ENCODE measurements around the gene AMBP.

AMBP gene

DNA sequence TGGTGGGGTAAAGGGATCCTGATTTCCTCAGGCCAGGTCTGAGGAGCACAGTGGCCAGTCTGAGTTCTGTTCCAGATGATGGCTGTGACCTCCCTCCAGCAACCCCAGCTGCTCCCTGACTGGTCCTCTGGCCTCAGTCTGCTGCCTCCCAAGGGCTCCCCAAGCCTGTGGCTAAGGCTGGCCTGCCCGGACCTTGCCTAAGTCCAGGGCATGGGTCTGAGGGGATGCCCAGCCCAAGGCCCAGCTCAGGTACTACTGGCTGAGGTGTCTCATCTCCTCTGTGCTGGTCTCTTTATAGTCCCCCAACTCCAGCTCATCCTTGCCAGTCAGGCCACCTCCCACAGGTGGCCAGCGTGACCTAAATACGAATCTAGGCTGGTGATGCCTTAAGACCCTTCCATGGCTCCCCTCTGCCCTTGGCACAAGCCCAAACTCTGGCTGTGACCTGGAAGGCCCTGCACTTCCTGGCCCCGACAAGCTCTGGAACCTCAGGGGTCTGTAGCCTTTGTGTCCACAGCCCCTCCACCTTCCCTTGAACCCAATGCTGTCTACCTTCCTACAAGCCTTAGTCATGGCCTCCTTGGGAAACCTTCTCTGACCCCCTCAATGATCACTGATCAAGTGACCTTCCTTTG is 11.2 kb upstream of the AMBP start:
- H3F3A ChIP-seq (ENCODE audit: control insufficient read depth, insufficient read depth): no peaks in the 10 kb centered on the region
- no peaks in the 10 kb centered on the region for H3K9me3 ChIP-seq (ENCODE audit: control insufficient read depth, insufficient read depth, low read length)
- H3K36me3 ChIP-seq (ENCODE audit: control insufficient read depth, low read length): no peaks in the 10 kb centered on the region
- TF ChIP-seq, protein P1, sequence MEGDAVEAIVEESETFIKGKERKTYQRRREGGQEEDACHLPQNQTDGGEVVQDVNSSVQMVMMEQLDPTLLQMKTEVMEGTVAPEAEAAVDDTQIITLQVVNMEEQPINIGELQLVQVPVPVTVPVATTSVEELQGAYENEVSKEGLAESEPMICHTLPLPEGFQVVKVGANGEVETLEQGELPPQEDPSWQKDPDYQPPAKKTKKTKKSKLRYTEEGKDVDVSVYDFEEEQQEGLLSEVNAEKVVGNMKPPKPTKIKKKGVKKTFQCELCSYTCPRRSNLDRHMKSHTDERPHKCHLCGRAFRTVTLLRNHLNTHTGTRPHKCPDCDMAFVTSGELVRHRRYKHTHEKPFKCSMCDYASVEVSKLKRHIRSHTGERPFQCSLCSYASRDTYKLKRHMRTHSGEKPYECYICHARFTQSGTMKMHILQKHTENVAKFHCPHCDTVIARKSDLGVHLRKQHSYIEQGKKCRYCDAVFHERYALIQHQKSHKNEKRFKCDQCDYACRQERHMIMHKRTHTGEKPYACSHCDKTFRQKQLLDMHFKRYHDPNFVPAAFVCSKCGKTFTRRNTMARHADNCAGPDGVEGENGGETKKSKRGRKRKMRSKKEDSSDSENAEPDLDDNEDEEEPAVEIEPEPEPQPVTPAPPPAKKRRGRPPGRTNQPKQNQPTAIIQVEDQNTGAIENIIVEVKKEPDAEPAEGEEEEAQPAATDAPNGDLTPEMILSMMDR (IDR thresholded peaks at IDR 0.05; ENCODE audit: low read depth, low read length, poor library complexity, severe bottlenecking): no peak
- no peak for TF ChIP-seq EZH2phosphoT487 (IDR thresholded peaks at IDR 0.05; ENCODE audit: borderline replicate concordance, low read length)
- no peaks in the 10 kb centered on the region for H3K79me2 ChIP-seq (ENCODE audit: control insufficient read depth, low read length)
- no peaks in the 10 kb centered on the region for H3K4me1 ChIP-seq (ENCODE audit: control insufficient read depth, low read length)
- H3K9me2 ChIP-seq (replicated peaks; ENCODE audit: control insufficient read depth, low read length): no peaks in the 10 kb centered on the region
- no peak overlapping the region for H3K4me2 ChIP-seq (ENCODE audit: low read length)
- no peak overlapping the region for H3K4me3 ChIP-seq (ENCODE audit: low read length)
- H3K27ac ChIP-seq (ENCODE audit: low read depth, low read length): no peak overlapping the region
- no peaks in the 10 kb centered on the region for H4K20me1 ChIP-seq (ENCODE audit: control insufficient read depth, insufficient read depth, low read depth, low read length)
- peaks cover 13% of the 10 kb centered on the region for H3K27me3 ChIP-seq (ENCODE audit: control insufficient read depth, low read length)

GRCh38 chr9:114088571-114089170 is 10.6 kb upstream of the AMBP start:
- Histone ChIP-seq H3K27ac (ENCODE audit: low read depth, low read length) (no peak overlapping the region), H3K27me3 (ENCODE audit: control insufficient read depth, low read length) (peaks cover 16% of the 10 kb centered on the region), H3K79me2 (ENCODE audit: control insufficient read depth, low read length) (no peaks in the 10 kb centered on the region), H4K20me1 (ENCODE audit: control insufficient read depth, insufficient read depth, low read depth, low read length) (no peaks in the 10 kb centered on the region), H3K4me1 (ENCODE audit: control insufficient read depth, low read length) (no peaks in the 10 kb centered on the region), H3K9me2 (replicated peaks; ENCODE audit: control insufficient read depth, low read length) (no peaks in the 10 kb centered on the region), H3K4me3 (ENCODE audit: low read length) (no peak overlapping the region), H3K36me3 (ENCODE audit: control insufficient read depth, low read length) (no peaks in the 10 kb centered on the region), H3F3A (ENCODE audit: control insufficient read depth, insufficient read depth) (no peaks in the 10 kb centered on the region), H3K4me2 (ENCODE audit: low read length) (no peak overlapping the region), H3K9me3 (ENCODE audit: control insufficient read depth, insufficient read depth, low read length) (no peaks in the 10 kb centered on the region)
- no peak for TF ChIP-seq EZH2phosphoT487 (IDR thresholded peaks at IDR 0.05; ENCODE audit: borderline replicate concordance, low read length)
- TF ChIP-seq, protein P1 (IDR thresholded peaks at IDR 0.05; ENCODE audit: low read depth, low read length, poor library complexity, severe bottlenecking): no peak

DNA sequence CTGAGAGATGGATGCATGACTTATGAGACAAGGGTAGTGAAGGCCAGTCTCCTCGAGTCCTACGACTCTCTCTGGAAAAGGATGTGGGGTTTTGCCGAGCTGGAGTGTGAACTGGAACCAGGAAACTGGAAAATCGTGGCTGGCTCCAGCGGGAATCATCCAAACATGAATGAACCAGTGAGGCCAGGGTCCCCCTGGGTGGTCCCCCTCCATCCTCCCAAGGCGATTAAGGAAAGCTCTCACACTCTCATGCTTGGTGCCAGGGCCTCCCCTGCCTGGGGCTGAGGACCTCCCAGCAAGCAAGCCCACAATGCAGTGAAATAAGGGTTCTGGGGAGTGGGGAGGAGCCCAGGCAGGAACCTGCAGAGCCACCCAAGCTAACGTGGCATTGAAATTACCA is 9.6 kb upstream of the AMBP start:
- Histone ChIP-seq H3K27ac (ENCODE audit: low read depth, low read length) (no peak overlapping the region), H4K20me1 (ENCODE audit: control insufficient read depth, insufficient read depth, low read depth, low read length) (no peaks in the 10 kb centered on the region), H3F3A (ENCODE audit: control insufficient read depth, insufficient read depth) (no peaks in the 10 kb centered on the region), H3K36me3 (ENCODE audit: control insufficient read depth, low read length) (no peaks in the 10 kb centered on the region), H3K79me2 (ENCODE audit: control insufficient read depth, low read length) (no peaks in the 10 kb centered on the region), H3K27me3 (ENCODE audit: control insufficient read depth, low read length) (peaks cover 17% of the 10 kb centered on the region), H3K9me2 (replicated peaks; ENCODE audit: control insufficient read depth, low read length) (no peaks in the 10 kb centered on the region), H3K9me3 (ENCODE audit: control insufficient read depth, insufficient read depth, low read length) (no peaks in the 10 kb centered on the region), H3K4me3 (ENCODE audit: low read length) (no peak overlapping the region), H3K4me1 (ENCODE audit: control insufficient read depth, low read length) (no peaks in the 10 kb centered on the region), H3K4me2 (ENCODE audit: low read length) (no peak overlapping the region)
- TF ChIP-seq, protein P1 (IDR thresholded peaks at IDR 0.05; ENCODE audit: low read depth, low read length, poor library complexity, severe bottlenecking): no peak

Data from DOHH2 (cell line).